PC-3 (cell line): ENCODE measurements around the gene TDRD7.

Source experiments
- EZH2 ChIP-seq: fragments of 300-600 bp; sonication (generic); IDR thresholded peaks from one replicate; pipeline ENCODE4 v1.6.1; 2017; ENCODE audit warnings: antibody characterized with exemption, mild to moderate bottlenecking, low read length; ENCODE audit not compliant: unreplicated experiment
- EZH2phosphoT487 ChIP-seq: fragments of 300-600 bp; sonication (generic); IDR thresholded peaks from 2 replicates; pipeline ENCODE4 v1.6.1; 2018; ENCODE audit warnings: mild to moderate bottlenecking, antibody characterized with exemption, low read length, borderline replicate concordance
- TF ChIP-seq, protein P1 (sequence below): fragments of 300-600 bp; sonication (generic); conservative IDR thresholded peaks from 2 replicates; pipeline ENCODE4 v1.5.1; 2017; ENCODE audit warnings: antibody characterized with exemption, low read depth, mild to moderate bottlenecking, low read length

DNA sequence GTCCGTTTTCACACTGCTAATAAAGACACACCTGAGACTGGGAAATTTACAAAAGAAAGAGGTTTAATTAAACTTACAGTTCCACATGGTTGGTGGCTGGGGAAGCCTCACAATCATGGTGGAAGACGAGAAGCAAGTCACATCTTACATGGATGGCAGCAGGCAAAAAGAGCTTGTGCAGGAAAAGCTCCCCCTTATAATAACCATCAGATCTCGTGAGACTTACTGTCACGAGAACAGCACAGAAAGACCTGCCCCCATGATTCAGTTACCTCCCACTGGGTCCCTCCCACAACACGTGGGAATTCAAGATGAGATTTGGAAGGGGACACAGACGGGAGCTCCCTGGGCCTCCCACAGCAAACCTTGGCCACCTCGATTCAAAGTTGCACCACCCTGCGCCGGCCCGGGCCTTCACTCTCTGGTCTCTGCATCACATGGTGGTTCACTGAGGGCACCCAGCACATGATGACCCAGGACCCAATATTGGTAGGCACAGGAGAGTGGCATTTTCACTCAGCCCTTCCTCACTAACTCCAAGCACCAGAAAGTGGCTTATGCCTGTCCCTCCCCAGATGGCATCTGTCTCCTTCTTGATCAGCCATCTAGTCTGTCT lies 21.0 kb upstream of the TDRD7 start:
- TF ChIP-seq, protein P1, sequence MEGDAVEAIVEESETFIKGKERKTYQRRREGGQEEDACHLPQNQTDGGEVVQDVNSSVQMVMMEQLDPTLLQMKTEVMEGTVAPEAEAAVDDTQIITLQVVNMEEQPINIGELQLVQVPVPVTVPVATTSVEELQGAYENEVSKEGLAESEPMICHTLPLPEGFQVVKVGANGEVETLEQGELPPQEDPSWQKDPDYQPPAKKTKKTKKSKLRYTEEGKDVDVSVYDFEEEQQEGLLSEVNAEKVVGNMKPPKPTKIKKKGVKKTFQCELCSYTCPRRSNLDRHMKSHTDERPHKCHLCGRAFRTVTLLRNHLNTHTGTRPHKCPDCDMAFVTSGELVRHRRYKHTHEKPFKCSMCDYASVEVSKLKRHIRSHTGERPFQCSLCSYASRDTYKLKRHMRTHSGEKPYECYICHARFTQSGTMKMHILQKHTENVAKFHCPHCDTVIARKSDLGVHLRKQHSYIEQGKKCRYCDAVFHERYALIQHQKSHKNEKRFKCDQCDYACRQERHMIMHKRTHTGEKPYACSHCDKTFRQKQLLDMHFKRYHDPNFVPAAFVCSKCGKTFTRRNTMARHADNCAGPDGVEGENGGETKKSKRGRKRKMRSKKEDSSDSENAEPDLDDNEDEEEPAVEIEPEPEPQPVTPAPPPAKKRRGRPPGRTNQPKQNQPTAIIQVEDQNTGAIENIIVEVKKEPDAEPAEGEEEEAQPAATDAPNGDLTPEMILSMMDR, result no peak
- no peak for TF ChIP-seq EZH2
- no peak for TF ChIP-seq EZH2phosphoT487
